Testis (tissue), 2 donors: ENCODE measurements around the gene KIAA0232.

Experiments used
- POLR2A ChIP-seq: fragments of 450-650 bp; IDR thresholded peaks from one replicate; pipeline ENCODE4 v1.6.1; 2017; ENCODE audit warnings: antibody characterized with exemption, mild to moderate bottlenecking, moderate library complexity
- TF ChIP-seq, protein P1 (sequence below), 3 experiments: fragments of 450-650 bp in 2 of 3; fragments of 200-600 bp in 1 of 3; sonication (generic) in 1 of 3; IDR thresholded peaks; one replicate each; pipeline ENCODE4 v1.5.1; 2016 to 2019; ENCODE audit warnings: antibody characterized with exemption in 3 of 3, mild to moderate bottlenecking in 2 of 3, moderate library complexity in 1 of 3

DNA sequence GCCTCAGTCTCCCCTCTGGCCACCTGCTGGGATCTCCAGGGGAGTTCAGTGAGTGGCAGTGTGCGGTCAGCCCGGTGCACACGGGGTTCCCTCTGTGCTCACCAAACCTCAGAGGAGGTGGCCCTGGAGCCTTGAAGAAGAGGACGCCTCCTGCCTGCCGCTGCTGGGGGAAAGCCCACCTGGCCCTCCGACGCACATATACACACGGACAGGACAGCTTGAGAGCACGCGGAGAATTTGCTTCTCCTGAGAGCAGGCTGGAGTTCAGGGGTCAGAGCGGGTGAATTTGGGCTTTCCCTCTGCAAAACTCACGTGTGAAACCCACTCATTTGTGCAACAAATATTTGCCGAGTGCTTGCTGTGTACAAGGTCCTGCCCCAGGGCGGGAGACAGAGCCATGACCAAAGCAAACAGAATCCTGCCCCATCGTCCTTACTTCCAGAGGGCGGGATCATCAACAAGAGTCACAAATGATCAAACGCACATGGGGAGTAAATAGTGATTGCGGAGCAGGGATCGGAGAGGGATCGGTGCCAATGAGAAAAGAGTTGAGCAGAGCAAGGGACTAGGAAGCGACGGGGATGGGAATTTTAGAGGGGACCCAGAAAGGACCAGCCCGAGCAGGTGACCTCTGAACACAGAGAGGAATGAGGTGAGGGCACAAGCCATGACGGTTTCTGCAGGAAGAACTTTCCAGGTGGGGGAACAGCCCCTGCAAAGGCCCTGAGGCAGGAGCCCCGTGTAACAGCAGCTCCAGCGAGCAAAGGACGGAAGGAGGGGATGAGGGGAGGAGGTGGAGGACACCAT is 49.0 kb upstream of the KIAA0232 start:
- TF ChIP-seq, protein P1, sequence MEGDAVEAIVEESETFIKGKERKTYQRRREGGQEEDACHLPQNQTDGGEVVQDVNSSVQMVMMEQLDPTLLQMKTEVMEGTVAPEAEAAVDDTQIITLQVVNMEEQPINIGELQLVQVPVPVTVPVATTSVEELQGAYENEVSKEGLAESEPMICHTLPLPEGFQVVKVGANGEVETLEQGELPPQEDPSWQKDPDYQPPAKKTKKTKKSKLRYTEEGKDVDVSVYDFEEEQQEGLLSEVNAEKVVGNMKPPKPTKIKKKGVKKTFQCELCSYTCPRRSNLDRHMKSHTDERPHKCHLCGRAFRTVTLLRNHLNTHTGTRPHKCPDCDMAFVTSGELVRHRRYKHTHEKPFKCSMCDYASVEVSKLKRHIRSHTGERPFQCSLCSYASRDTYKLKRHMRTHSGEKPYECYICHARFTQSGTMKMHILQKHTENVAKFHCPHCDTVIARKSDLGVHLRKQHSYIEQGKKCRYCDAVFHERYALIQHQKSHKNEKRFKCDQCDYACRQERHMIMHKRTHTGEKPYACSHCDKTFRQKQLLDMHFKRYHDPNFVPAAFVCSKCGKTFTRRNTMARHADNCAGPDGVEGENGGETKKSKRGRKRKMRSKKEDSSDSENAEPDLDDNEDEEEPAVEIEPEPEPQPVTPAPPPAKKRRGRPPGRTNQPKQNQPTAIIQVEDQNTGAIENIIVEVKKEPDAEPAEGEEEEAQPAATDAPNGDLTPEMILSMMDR (IDR thresholded peaks at IDR 0.05) = no peak
- TF ChIP-seq POLR2A = no peak
